GM18519 (cell line): ENCODE measurements around the gene CREB5.
"Not testable (repeated sequence)": the region's sequence is repeated elsewhere in the genome, so short reads cannot be mapped to it uniquely, and the experiment has no call there.

Source experiments
- ATAC-seq: cut with Tn5 transposase; IDR thresholded peaks from one replicate; pipeline ENCODE4 v1.9.1; 2021; ENCODE audit warnings: mild to moderate bottlenecking, moderate library complexity; ENCODE audit not compliant: unreplicated experiment, low FRiP score

Gene CREB5

DNA sequence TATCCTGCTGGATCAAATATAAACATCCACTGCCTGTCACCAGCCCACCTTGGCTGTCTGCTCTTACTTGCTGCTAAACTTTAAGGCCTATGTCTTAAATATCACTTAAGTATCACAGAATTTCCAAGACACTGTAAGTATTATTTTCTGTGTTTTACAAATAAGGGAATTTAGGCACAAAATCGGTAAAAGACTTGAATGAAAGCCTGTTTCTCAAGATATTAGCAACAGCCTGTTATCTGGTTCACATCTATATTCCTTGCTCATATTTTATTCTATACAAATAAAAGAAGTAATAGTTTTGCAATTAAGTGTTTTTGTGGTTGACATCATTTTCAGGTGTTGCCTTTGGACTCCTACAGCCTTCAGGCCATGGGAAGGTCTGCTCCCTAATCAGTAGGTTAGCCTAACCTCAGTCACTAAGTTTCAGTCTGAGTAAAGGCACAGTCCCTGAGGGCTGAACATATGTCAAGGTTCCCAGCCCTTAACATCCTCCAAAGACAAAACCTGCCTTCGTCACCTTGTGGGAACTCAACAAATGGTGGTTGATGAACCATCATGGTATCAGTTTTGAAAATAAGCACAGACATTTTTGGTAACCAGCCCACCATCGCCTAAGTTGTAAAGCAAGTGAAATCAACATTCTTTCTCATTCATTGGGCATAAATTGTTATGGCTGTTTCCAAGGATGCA lies 127.1 kb downstream of the CREB5 start:
- peak; percentile 95 for ATAC-seq

DNA sequence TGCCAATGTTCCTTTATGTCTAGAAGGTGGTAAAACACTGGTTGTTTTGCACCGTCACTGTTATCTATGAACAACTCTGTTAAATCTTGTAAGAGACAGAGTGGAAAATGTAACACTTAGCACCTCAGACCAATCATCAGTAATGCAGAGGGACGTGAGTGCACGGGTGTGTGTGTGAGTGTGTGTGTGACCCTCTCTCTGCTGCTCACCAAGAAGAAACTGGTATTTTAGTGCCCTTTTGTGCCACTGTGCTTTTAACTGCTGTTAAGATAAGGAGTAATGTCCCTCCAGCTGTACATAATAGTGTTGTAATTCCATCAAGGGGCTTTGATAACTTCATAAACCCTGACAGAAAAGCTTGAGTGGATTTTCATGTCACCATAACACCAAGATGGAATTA lies 130.1 kb downstream of the CREB5 start:
- ATAC-seq: no peak

DNA sequence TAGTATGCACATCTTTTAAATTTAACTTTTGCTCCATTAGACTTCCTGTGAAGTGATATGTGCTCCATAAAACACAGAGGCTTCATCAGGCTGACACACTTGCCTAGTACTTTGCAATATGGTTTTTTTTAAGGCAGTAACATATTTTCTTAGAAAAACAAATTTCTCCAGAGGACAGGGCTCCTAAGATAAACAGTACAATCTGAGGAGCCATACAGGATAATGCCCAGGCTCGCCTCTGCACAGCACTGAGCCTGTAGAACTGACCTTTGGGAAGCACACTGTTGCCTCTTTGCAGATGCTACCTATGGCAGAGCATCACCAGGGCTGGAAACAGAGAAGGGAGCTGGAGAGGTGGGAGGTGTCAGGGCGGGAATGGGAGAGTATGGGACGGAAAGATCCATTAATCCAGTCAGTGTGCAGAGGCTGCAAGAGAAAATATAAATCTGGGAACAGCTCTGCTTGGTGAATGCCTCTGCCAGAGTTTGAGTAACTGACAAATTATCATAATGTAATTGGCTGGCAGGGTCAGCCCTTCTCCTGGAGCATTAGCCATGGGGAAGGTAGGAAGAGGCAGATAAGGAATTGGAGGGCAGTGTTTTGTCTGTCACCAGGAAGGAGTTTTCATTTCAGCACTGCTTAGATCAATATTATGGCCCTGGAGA lies 132.3 kb downstream of the CREB5 start:
- ATAC-seq: no peak

DNA sequence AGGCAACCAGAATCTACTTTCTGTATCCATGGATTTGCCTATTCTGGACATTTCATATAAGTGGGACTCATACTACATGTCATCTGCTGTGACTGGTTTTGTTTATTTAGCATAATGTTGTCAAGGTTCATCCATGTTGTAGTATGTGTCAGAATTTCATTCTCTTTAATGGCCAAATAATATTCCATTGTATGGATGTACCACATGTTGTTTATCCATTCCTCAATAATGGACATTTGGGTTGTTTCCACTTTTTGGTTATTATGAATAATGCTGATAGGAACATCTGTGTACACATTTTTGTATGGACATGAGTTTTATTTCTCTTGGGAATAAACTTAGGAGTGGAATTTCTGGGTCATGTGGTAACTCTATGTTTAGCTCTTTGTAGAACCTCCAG lies 133.7 kb downstream of the CREB5 start:
- no peak for ATAC-seq

DNA sequence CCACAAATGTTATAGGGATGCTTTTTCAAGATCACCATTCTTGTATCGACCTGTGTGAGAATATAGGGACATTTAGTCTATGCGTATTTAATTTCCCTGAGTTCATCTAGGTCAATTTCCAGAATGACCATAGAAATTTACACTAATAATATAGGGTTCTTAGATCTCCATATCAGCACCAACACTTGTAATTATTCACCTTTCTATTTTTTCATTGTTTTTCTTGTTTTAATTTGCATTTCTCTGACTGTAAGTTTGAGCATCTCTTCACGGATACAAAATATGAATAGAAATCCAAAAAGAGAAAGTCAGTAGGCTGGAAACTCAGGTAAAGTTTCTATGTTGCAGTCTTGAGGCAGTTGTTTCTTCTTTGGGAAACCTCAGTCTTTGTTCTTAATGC lies 134.8 kb downstream of the CREB5 start:
- ATAC-seq: no peak

DNA sequence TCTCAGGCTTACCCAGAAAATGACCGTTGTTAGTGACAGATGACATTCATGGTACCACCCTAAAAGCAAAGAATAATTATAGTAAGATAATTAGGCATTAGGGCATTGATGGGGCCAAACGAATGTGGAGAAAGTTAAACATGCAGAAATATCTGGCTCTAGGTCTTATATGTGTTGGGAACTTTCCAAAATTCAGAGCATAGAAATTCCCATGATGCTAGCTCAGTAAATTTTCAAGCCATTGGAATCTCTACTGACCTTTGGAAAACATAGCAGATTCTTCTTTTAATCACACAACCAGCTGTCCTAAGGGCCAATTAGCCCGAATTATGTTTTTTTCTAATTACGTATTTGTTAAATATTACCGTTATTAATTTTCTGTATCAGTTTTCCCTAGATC lies 136.1 kb downstream of the CREB5 start:
- ATAC-seq: no peak

DNA sequence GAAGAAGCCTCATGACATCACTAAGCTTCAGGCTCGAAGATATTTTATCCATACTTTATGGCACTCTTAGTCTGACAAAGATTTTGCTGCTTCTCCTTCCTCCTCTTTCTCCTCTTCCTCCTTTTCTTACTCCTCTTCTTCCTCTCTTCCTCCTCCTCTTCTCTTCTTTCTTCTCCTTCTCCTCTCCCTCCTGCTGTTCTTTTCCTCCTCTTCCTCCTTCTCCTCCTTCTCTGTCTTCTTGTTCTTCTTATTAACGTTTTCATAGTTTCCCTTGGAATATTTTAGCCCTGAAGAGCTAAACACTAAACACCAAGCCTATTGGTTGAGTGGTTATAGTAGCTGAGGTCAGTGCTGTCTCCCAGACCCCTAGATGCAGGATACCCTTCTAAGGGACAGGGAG lies 137.7 kb downstream of the CREB5 start:
- no peak for ATAC-seq

DNA sequence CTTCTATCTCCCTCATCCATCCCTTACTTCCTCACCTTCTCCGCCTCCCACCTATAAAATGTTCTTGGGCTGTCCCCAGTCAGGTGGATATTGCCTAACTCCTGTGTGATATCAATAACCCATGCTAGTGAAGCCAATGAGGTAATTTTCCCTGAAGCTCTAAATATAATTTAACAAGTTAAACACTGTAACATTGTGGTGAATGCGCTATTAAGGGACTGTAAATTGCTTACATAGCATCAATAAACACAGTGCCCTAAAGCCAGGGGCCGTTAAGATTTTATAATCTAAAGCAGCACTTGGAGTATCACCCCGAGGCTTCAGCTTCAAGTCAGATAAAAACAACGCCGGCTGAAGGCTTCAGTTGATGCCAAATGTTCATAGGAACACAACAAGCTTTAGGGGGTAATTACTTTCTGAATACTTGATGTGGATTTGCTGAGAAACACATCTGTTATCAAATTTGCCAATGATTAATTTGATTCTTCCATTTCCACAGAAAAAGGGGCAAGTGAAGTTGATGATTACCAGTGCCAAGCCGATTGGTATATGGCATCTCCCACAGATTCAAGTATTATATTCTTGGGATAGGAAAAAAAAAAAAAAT lies 138.4 kb downstream of the CREB5 start:
- no peak for ATAC-seq

DNA sequence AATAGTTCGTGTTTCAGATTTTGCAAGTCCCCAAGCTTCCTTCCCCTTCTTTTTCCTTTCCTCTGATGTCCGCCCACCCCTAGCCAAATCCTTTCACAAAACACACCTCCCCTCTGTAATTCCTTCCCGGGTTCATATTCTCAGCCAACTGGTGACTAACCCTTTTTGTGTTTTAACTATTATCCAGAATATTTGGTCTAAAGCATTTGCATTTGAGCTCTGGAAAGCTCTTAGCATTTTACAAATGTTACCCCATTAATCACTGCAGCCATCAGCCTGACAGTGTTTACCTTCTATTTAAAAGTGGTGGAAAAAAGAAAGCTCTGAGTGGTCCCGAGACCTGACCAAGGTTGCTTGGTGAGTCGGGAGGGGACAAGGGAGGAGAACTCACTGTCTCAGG lies 139.0 kb downstream of the CREB5 start:
- ATAC-seq: no peak

DNA sequence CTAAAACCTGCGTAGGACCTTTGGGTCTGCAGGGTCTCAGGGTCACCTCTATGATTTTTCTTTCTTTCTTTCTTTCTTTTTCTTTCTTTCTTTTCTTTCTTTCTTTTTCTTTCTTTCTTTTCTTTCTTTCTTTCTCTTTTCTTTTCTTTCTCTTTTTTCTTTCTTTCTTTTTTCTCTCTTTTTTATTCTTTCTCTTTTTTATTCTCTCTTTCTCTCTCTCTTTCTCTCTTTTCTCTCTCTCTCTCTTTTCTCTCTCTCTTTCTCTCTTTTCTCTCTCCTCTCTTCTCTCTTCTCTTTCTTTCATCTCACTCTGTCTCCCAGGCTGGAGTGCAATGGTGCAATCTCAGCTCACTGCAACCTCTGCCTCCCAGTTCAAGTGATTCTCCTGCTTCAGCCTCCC lies 139.4 kb downstream of the CREB5 start:
- not testable (repeated sequence) for ATAC-seq

DNA sequence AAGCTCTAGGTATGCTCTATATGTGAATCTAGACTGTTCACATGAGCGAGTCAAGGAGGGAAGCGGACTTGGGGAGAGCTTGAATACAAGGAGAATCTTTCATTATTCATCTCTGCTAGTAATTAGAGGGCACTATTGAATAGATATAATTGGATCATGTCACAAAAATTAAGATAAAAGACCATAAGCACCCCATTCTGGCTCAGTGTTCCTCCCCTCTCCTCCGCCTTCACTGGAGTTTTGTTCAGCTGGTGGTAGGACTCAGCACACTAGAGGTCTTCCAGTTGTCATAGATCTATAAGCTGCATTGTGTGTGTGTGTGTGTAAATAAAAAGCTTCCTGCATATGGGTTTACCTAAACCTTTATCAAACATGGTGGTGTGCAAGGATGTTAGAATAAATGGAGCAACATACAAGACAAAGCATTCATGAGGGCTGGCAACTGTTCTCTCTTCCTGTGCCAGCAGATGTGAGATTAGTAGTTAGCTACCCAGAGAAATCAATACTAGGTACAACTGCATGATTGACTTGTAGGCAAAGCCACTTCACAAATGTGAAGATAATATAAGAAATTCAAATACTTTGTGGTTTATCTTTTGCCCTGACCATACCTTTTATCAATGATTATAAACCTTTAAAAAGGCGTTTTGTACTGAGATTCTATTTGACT lies 142.6 kb downstream of the CREB5 start:
- ATAC-seq: no peak

DNA sequence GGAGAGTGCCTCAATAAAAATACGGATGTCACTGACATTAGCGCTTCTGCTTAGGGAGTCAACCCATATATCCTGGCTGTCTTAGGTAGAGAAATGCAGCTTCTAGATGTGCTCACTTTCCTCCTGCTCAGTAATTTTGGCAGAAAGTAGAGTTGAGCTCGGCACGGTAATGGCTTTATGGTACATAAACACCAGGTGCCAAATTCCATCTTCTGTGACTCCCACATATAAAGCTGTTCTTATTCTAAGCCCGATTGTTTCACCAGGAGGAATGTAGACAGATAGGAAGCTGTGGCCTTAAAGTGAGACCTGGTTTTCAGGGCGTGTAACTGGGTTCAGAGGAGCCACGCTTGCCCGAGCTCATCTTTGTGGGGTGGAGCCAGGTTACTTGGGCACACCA lies 143.7 kb downstream of the CREB5 start:
- no peak for ATAC-seq

DNA sequence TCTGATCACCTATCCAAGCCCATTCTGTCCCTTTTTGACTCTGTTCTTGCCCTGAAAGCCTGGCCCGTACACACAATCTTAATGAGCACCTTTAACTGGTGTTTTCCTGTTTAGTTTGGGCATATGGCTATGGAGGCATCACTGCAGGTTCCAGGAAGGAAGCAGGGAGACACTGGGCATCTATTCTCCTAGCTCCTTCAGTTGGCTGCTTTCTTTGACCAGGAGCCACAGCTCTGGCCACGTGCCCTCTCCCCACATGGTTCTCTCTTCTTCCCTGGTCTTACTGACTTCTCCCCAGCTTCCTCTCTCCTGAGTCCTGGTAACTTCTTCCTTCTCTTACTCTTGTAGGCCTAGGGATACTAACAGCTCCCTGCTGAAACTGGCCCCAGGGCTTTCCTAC lies 144.4 kb downstream of the CREB5 start:
- ATAC-seq: no peak

DNA sequence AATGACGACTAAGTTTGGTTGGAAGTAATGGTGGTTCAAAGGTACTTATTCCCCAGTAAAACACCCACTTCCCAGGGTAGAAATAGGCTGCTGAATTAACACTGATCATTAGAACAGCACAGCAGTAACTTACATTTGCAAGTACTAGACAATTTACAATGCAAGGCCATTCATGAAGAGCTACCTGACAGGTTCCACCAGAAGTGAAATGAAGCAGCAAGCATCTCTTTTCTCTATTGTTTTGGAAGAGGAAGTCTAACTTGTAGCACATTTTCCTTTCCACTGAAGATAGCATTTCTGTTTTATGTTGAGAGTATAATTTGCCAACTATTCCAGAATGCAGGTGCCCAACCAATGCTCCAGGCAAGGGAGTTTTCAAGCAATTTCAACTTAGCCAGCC lies 145.9 kb downstream of the CREB5 start:
- no peak for ATAC-seq

DNA sequence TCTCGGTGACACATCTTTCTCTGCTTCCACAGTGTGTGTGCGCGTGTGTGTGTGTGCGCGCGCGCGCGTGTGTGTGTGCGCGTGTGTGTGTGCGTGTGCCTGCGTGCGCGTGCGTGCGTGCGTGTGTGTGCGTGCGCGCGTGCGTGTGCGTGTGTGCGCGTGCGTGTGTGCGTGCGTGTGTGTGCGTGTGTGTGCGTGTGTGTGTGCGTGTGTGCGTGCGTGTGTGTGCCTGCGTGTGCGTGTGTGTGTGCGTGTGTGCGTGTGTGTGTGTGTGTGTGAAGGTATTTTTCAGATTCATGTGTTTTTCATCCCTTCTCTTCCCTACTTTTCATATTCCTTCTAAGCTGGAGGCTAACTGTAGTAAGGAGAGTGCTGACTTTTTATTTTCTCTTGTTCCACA lies 148.4 kb downstream of the CREB5 start:
- ATAC-seq: no peak

DNA sequence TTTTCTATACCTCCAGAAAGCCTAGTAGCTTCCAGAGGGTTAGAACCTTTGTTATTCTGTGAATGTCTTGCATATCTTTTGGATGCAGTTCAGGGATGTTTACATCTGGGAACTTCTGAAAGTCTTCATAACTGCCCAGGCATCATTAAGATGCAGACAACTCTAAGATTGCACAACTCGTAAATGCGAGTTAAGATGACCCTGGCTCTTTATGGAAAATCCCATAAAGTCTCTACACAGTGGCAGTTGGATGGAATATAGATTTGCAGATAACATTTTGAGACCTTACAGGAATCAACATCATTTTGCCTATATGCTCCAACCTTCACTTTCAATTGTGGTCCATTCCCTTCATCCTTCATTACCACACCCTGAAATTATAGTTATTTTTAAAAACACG lies 151.7 kb downstream of the CREB5 start:
- ATAC-seq: no peak

DNA sequence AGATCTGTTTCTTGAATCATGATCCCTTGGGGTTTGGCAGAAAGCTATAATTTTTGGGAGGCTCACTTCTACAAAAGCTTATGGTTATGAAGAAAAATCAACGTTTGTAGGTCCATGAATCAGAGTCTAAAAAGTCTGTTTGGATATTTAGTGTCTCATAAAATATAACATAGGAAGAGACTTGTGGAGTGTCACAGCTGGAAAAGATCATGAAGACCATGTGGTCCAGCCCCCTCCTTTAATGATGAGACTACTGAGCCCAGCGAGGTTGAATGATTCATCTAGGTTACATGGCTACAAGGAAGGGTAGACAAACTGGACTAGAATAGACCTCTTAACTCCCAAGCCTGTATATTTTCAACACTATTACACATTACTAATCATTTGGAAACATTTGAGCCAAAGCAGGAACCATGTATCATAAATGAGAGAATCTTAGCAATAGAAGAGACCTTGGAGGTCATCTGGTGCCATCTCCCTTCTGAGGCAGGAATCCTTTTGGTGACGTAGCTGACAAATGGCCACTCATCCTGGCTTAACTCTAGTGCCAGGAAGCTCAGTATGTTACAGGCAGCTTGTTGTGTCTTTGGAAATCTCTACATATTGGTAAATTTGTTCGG lies 152.5 kb downstream of the CREB5 start:
- ATAC-seq: no peak

DNA sequence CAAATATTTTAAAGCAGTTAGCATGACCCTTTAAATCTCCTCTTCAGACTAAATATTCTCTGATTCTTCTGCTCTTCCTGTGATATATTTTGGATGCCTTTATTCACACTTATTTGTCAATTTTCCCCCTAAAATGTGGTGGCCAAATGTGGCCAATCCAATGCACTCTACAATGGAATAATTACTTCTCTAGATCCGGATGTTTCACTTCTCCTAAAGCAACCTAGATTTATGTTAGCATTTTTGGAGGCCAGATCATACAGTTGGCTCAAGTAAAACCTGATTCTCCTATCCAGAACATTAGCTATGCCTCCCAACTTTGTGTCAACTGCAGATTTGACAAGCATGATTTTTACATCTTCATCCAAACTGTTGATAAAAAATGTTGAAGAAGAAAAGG lies 153.7 kb downstream of the CREB5 start:
- ATAC-seq: no peak

DNA sequence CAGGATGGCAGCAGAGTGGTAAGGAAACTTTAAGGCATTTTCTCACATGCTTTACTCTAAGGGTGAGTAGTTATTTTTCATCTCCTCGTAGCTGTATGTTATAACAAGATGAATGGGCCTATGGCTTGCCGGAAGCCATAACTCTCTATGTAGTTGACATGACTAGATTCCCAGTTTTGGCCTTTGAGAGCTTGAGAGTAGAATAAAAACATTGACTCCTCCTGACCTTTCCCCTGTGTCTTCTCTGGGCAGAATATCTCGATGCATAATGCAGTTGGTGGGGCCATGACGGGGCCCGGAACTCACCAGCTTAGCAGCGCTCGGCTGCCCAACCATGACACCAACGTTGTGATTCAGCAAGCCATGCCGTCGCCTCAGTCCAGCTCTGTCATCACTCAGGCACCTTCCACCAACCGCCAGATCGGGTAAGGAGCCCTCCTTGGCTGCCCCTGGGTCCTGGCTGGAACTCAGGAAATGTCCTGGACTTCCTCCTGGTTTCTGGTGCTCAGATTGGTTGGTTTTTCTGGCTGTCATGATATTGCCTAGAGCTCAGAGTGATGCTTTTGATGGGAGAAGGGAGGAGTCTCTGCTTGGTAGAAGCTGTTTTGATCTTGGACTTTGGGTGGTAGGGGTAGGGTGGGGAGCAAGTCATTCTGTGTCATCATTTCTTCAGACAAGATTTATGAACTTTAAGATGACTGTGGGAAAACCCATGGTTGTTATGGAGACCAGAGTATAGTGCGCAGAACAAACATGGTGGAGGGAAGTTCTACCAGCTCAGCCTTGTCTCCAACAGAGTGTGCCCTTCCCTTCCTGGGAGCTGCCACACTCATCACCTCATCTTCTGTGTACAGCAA lies 158.0 kb downstream of the CREB5 start:
- peak; percentile 66 for ATAC-seq

DNA sequence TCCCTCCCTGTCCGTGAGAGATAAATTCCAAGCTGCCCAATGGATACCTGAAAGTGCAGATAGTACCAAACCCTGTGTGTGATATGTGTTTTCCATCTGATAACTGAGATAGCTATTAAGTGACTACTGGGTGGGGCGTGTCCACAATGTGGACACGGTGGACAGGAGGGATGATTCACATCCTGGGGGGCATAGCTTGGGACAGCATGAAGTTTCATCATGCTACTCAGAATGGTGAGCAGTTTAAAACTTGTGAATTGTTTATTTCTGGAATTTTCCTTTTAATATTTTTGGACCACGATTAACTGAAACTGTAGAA lies 158.6 kb downstream of the CREB5 start:
- no peak for ATAC-seq
